Keratinocyte (primary cell): ENCODE measurements around the gene STOM. TPM values are rescaled to one million over a fixed set of nuclear protein-coding genes. Genes with fewer than 3 reads are reported as not detected.

Experiments
- DNase-seq: peaks from one replicate; pipeline ENCODE4 v3.0.0-alpha.2; 2011; ENCODE audit warnings: low read depth, missing footprints, low spot score
- FAIRE-seq: peaks from 2 replicates; lab custom pipeline; 2011; peaks lifted over from hg19 to GRCh38; lab: Jason Lieb, UNC
- H2AFZ ChIP-seq: 2 replicates; pipeline ENCODE4 v1.6.0; 2012; ENCODE audit warnings: low read length, control low read depth, inconsistent platforms; ENCODE audit not compliant: control insufficient read depth
- H3K27ac ChIP-seq: 2 replicates; pipeline ENCODE4 v1.5.1; 2011; ENCODE audit warnings: low read length; ENCODE audit not compliant: control insufficient read depth, insufficient read depth
- H3K27me3 ChIP-seq: 3 replicates; pipeline ENCODE4 v1.6.0; 2011; ENCODE audit warnings: low read length; ENCODE audit not compliant: control insufficient read depth, insufficient read depth; ENCODE audit errors: extremely low read depth
- H3K36me3 ChIP-seq, 2 experiments: 2 replicates in 1 of 2; 3 replicates in 1 of 2; pipeline ENCODE4 v1.5.1; 2011; ENCODE audit warnings: low read length in 2 of 2, mild to moderate bottlenecking in 1 of 2; ENCODE audit not compliant: control insufficient read depth in 2 of 2, insufficient read depth in 2 of 2; ENCODE audit errors: extremely low read depth in 1 of 2
- H3K4me1 ChIP-seq: 3 replicates; pipeline ENCODE4 v1.5.1; 2011; ENCODE audit warnings: low read length; ENCODE audit not compliant: control insufficient read depth, insufficient read depth; ENCODE audit errors: extremely low read depth
- H3K4me2 ChIP-seq: 3 replicates; pipeline ENCODE4 v1.6.0; 2011; ENCODE audit warnings: low read depth, low read length; ENCODE audit not compliant: control insufficient read depth, insufficient read depth; ENCODE audit errors: extremely low read depth
- H3K4me3 ChIP-seq, 3 experiments: fragments of 200-600 bp in 1 of 3; sonication (generic) in 1 of 3; 2 replicates in 2 of 3; 3 replicates in 1 of 3; pipeline ENCODE4 v1.5.1; 2011 to 2016; ENCODE audit warnings: low read length in 3 of 3, mild to moderate bottlenecking in 3 of 3, control low read depth in 2 of 3, inconsistent platforms in 1 of 3, low read depth in 1 of 3, mixed read lengths in 1 of 3, mixed run types in 1 of 3, moderate library complexity in 1 of 3; ENCODE audit not compliant: control insufficient read depth in 2 of 3, insufficient read depth in 2 of 3; ENCODE audit errors: extremely low read depth in 1 of 3
- H3K79me2 ChIP-seq: 2 replicates; pipeline ENCODE4 v1.6.0; 2012; ENCODE audit warnings: low read length; ENCODE audit not compliant: control insufficient read depth, insufficient read depth
- H3K9ac ChIP-seq: 3 replicates; pipeline ENCODE4 v1.6.0; 2011; ENCODE audit warnings: low read length; ENCODE audit not compliant: control insufficient read depth, insufficient read depth; ENCODE audit errors: extremely low read depth
- H3K9me1 ChIP-seq: 3 replicates; pipeline ENCODE4 v1.6.0; 2011; ENCODE audit warnings: low read length; ENCODE audit not compliant: control insufficient read depth, insufficient read depth; ENCODE audit errors: extremely low read depth
- H3K9me3 ChIP-seq: 2 replicates; pipeline ENCODE4 v1.5.1; 2012; ENCODE audit warnings: low read depth, low read length; ENCODE audit not compliant: control insufficient read depth
- H4K20me1 ChIP-seq: 3 replicates; pipeline ENCODE4 v1.6.0; 2011; ENCODE audit warnings: low read length; ENCODE audit not compliant: control insufficient read depth, insufficient read depth; ENCODE audit errors: extremely low read depth
- CTCF ChIP-seq, 3 experiments: IDR thresholded peaks in 1 of 3; conservative IDR thresholded peaks in 1 of 3; optimal IDR thresholded peaks in 1 of 3; 2 replicates in 2 of 3; 3 replicates in 1 of 3; pipeline versions ENCODE3 to v1.5.1; 2011; ENCODE audit warnings: low read length in 3 of 3, mild to moderate bottlenecking in 3 of 3, moderate library complexity in 2 of 3, control low read depth in 1 of 3, inconsistent platforms in 1 of 3; ENCODE audit not compliant: insufficient read depth in 2 of 3; ENCODE audit errors: extremely low read depth in 1 of 3
- EZH2 ChIP-seq: IDR thresholded peaks from one replicate; pipeline ENCODE4 v1.6.1; 2012; ENCODE audit warnings: inconsistent platforms, mild to moderate bottlenecking, low read length, moderate library complexity
- dilution Hi-C: fragments of 300-500 bp; cut with MboI; formaldehyde crosslinking; loops from one replicate; pipeline ENCODE4 v1.7.0; 2020; ENCODE audit warnings: low sequenced_read_pairs; ENCODE audit not compliant: extremely low pct_ligation_motif_present
- polyA plus RNA-seq, 5 experiments: library from polyadenylated mRNA; depleted of rRNA in 3 of 5; stranded (reverse) in 3 of 5; stranded (forward) in 1 of 5; unstranded in 1 of 5; fragments of >200 nt; gene quantifications; 1 replicate in 1 of 5; 2 replicates in 3 of 5; 3 replicates in 1 of 5; pipeline versions ENCODE4 v1.2.1 to v1.2.3, GENCODE V29; 2011 to 2012; ENCODE audit warnings: missing spikeins in 2 of 5, low read depth in 1 of 5, low replicate concordance in 1 of 5

Gene STOM
- polyA plus RNA-seq, 1 donor (not counting 4 experiments of a cell fraction or from before 2014, with no cell fraction given): 121 TPM

GRCh38 chr9:121365564-121365963, 4.5 kb downstream of the STOM start:
- no peak for DNase-seq
- Histone ChIP-seq H3K4me3 (no peak overlapping the region), H3K27me3 (no peaks in the 10 kb centered on the region), H3K36me3 (no peaks in the 10 kb centered on the region), H3K9me1 (no peaks in the 10 kb centered on the region), H3K9ac (no peak overlapping the region), H3K9me3 (no peaks in the 10 kb centered on the region), H3K4me1 (peaks cover 59% of the 10 kb centered on the region), H4K20me1 (no peaks in the 10 kb centered on the region), H3K27ac (peak overlapping the region; percentile 35), H2AFZ (no peak overlapping the region), H3K4me2 (peak overlapping the region; percentile 53), H3K79me2 (peaks cover 64% of the 10 kb centered on the region)
- dilution Hi-C loops: no loop called here
- TF ChIP-seq EZH2 (no peak), CTCF (optimal IDR thresholded peaks at IDR 0.05 in 1 of 3, IDR thresholded peaks at IDR 0.05 in 1 of 3, conservative IDR thresholded peaks at IDR 0.05 in 1 of 3; ENCODE audit: extremely low read depth in 1 of 3, insufficient read depth in 2 of 3, low read length in 3 of 3) (no peak)
- no peak for FAIRE-seq

- FAIRE-seq (no peak), DNase-seq (no peak)
- H3K9me3 ChIP-seq: no peaks in the 10 kb centered on the region
- no peak for TF ChIP-seq CTCF (optimal IDR thresholded peaks at IDR 0.05 in 1 of 3, IDR thresholded peaks at IDR 0.05 in 1 of 3, conservative IDR thresholded peaks at IDR 0.05 in 1 of 3; ENCODE audit: extremely low read depth in 1 of 3, insufficient read depth in 2 of 3, low read length in 3 of 3)
- no peak for TF ChIP-seq EZH2
- no peak overlapping the region for H2AFZ ChIP-seq
- peaks cover 67% of the 10 kb centered on the region for H3K79me2 ChIP-seq
- H3K27me3 ChIP-seq: no peaks in the 10 kb centered on the region
- H3K36me3 ChIP-seq: no peaks in the 10 kb centered on the region
- H3K27ac ChIP-seq: peak overlapping the region; percentile 54
- dilution Hi-C loops: no loop called here
- peaks cover 61% of the 10 kb centered on the region for H3K4me1 ChIP-seq
- H3K4me2 ChIP-seq: peak overlapping the region; percentile 53
- peak overlapping the region in 1 of 3 experiments; percentile 5 for H3K4me3 ChIP-seq
- H4K20me1 ChIP-seq: no peaks in the 10 kb centered on the region
- H3K9ac ChIP-seq: no peak overlapping the region
- H3K9me1 ChIP-seq: no peaks in the 10 kb centered on the region
Observed at GRCh38 chr9:121364886-121365285, 5.2 kb downstream of the STOM start.
